OCI-LY7 (cell line): Measurements from ENCODE around the gene USP17L30. TPM values are rescaled to one million over a fixed set of nuclear protein-coding genes. Genes with fewer than 3 reads are reported as not detected.
"Not testable (repeated sequence)": the region's sequence is repeated elsewhere in the genome, so short reads cannot be mapped to it uniquely, and the experiment has no call there.

Source experiments
- BruUV-seq: library from RNA; stranded (reverse); fragments of 400-500 nt; replicated peaks from 2 replicates; lab custom pipeline; 2021; lab: Mats Ljungman, UMichigan
- CTCF ChIA-PET: fragments of 300-600 bp; sonication (Branson Sonifier 250); formaldehyde crosslinking; loops from one replicate; lab custom pipeline; 2022; ENCODE audit warnings: antibody characterized with exemption; ENCODE audit not compliant: unreplicated experiment; lab: Charles Lee
- POLR2A ChIA-PET: fragments of 300-600 bp; sonication (Branson Sonifier 250); formaldehyde crosslinking; loops from one replicate; lab custom pipeline; 2022; ENCODE audit warnings: antibody characterized with exemption; lab: Charles Lee
- DNase-seq: peaks from one replicate; pipeline ENCODE4 v3.0.0-alpha.2; 2015; ENCODE audit warnings: low spot score
- H2AFZ ChIP-seq: fragments of 200-600 bp; sonication (generic), shearing (Covaris generic); 2 replicates; pipeline ENCODE4 v1.6.1; 2014; ENCODE audit warnings: mild to moderate bottlenecking, antibody characterized with exemption, low read length, moderate library complexity
- H3K27ac ChIP-seq: fragments of 200-600 bp; sonication (generic); 2 replicates; pipeline ENCODE4 v1.5.1; 2014; ENCODE audit warnings: mixed run types, low read depth, mild to moderate bottlenecking, moderate library complexity, low read length, inconsistent platforms; ENCODE audit not compliant: poor library complexity, severe bottlenecking
- H3K36me3 ChIP-seq: fragments of 200-600 bp; sonication (generic); 2 replicates; pipeline ENCODE4 v1.6.1; 2014; ENCODE audit warnings: mild to moderate bottlenecking, antibody characterized with exemption, low read length, moderate library complexity, mixed read lengths; ENCODE audit not compliant: insufficient read depth
- H3K4me1 ChIP-seq: fragments of 200-600 bp; sonication (generic); 2 replicates; pipeline ENCODE4 v1.5.1; 2014; ENCODE audit warnings: mild to moderate bottlenecking, low read length; ENCODE audit not compliant: insufficient read depth, poor library complexity, severe bottlenecking
- H3K4me2 ChIP-seq: fragments of 200-600 bp; sonication (generic); 2 replicates; pipeline ENCODE4 v1.6.1; 2014; ENCODE audit warnings: mild to moderate bottlenecking, low read length
- H3K4me3 ChIP-seq: fragments of 200-600 bp; sonication (generic); 2 replicates; pipeline ENCODE4 v1.5.1; 2014; ENCODE audit warnings: mild to moderate bottlenecking, low read depth, low read length; ENCODE audit not compliant: poor library complexity, severe bottlenecking
- H3K79me2 ChIP-seq: fragments of 200-600 bp; sonication (generic); 2 replicates; pipeline ENCODE4 v1.6.1; 2016; ENCODE audit warnings: low read depth, mild to moderate bottlenecking, low read length, moderate library complexity, mixed read lengths; ENCODE audit not compliant: insufficient read depth
- H3K9me2 ChIP-seq: fragments of 200-600 bp; sonication (generic); 2 replicates; pipeline ENCODE4 v1.6.1; 2016; ENCODE audit warnings: mild to moderate bottlenecking, low read length, mixed read lengths; ENCODE audit not compliant: insufficient read depth
- H3K9me3 ChIP-seq: fragments of 200-600 bp; sonication (generic); 2 replicates; pipeline ENCODE4 v1.6.1; 2014; ENCODE audit warnings: mild to moderate bottlenecking, mixed run types, low read length, mixed read lengths
- H4K20me1 ChIP-seq: fragments of 200-600 bp; sonication (generic); 2 replicates; pipeline ENCODE4 v1.6.1; 2014; ENCODE audit warnings: mild to moderate bottlenecking, antibody characterized with exemption, low read length, moderate library complexity, mixed read lengths; ENCODE audit not compliant: insufficient read depth
- intact Hi-C: fragments of 100-400 bp; cut with micrococcal nuclease; formaldehyde crosslinking; loops from one replicate; pipeline ENCODE4 v1.10.0; 2022; ENCODE audit not compliant: unreplicated experiment
- total RNA-seq, 2 experiments: library from RNA; depleted of rRNA in 1 of 2; stranded (reverse); fragments of >200 nt in 1 of 2; shearing (Covaris generic) in 1 of 2; gene quantifications; 2 replicates each; pipeline ENCODE4 v1.2.3, GENCODE V29; 2014 to 2022

Gene USP17L30
- total RNA-seq, 2 experiments from 2014 or later, result not detected

GRCh38 chr4:9343848-9344247 is 19.1 kb upstream of the USP17L30 start, which contains the start of gene USP17L27:
Gene USP17L27 (plus strand): TSS chr4:9344148. CDS start chr4:9344148, 0 bp downstream.
- BruUV-seq, H3K4me1 ChIP-seq, H3K27ac ChIP-seq, H4K20me1 ChIP-seq, H3K4me2 ChIP-seq, POLR2A ChIA-PET, intact Hi-C loops, H3K36me3 ChIP-seq, CTCF ChIA-PET, H3K79me2 ChIP-seq, H2AFZ ChIP-seq, H3K9me3 ChIP-seq, H3K9me2 ChIP-seq, H3K4me3 ChIP-seq, DNase-seq: not testable (repeated sequence)

GRCh38 chr4:9348593-9348992 is 14.3 kb upstream of the USP17L30 start, which contains the start of gene USP17L28:
Gene USP17L28 (plus strand): TSS chr4:9348893. CDS start chr4:9348893, 0 bp downstream.
- POLR2A ChIA-PET, H3K4me2 ChIP-seq, H3K9me2 ChIP-seq, DNase-seq, H4K20me1 ChIP-seq, H3K9me3 ChIP-seq, intact Hi-C loops, H3K36me3 ChIP-seq, H3K79me2 ChIP-seq, H3K27ac ChIP-seq, BruUV-seq, H2AFZ ChIP-seq, CTCF ChIA-PET, H3K4me1 ChIP-seq, H3K4me3 ChIP-seq: not testable (repeated sequence)

DNA sequence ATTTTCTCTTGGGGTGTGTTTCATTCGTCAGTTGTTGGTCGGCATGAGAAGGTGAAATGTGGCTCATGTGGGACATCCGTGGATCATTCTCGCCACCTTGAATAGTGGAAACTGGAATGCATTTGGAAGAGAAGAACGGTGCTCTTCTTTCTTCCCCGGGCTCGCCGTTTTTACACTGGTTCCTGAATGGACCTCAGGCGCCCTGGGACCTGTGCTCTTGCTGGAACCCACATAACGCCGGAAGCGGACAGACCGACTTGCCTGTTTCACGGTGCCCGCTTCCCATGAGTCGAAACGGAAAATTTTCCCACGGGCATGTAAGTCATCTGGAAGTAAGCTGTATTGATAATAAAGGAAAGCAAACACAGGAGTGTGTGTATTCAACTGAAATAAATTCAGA is 12.1 kb upstream of the USP17L30 start:
- CTCF ChIA-PET, POLR2A ChIA-PET, BruUV-seq, intact Hi-C loops, H3K4me1 ChIP-seq, DNase-seq, H3K9me2 ChIP-seq, H3K4me3 ChIP-seq, H3K4me2 ChIP-seq, H2AFZ ChIP-seq, H4K20me1 ChIP-seq, H3K36me3 ChIP-seq, H3K79me2 ChIP-seq, H3K27ac ChIP-seq, H3K9me3 ChIP-seq: not testable (repeated sequence)

- DNase-seq, H4K20me1 ChIP-seq, intact Hi-C loops, BruUV-seq, H3K79me2 ChIP-seq, H3K9me3 ChIP-seq, CTCF ChIA-PET, H3K4me1 ChIP-seq, H3K4me2 ChIP-seq, H3K9me2 ChIP-seq, H3K36me3 ChIP-seq, POLR2A ChIA-PET, H3K27ac ChIP-seq, H2AFZ ChIP-seq, H3K4me3 ChIP-seq: not testable (repeated sequence)
These were observed 9.6 kb upstream of the USP17L30 start, which contains the start of gene USP17L29 for GRCh38 chr4:9353338-9353737. Gene USP17L29 (plus strand): TSS chr4:9353638. CDS start chr4:9353638, 0 bp downstream.

DNA sequence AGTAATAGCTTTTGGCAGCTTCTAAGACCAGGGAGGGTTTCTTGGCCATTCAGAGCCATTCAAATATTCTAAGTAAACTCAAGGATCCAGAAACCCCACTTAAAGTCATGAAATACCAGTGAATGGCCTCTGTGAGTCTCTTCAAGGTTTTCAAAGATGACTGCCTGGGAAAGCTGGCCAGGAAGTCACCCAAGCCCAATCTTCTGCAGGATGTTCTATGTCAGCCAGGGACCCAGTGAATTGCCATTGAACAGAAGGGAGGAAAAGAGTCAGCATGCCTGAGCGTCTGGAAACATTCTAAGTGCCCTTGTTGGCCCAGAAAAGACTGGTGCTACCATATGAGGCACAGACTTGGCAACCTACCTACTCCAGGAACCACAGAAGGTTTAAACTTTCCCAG is 17.0 kb downstream of the USP17L30 start:
- CTCF ChIA-PET, H3K9me2 ChIP-seq, H3K9me3 ChIP-seq, H2AFZ ChIP-seq, POLR2A ChIA-PET, BruUV-seq, H3K36me3 ChIP-seq, DNase-seq, H3K4me2 ChIP-seq, H3K4me3 ChIP-seq, H3K4me1 ChIP-seq, H4K20me1 ChIP-seq, intact Hi-C loops, H3K79me2 ChIP-seq, H3K27ac ChIP-seq: not testable (repeated sequence)
